Tibial nerve (tissue), 4 donors: ENCODE measurements around the gene BAZ2B. TPM values are rescaled to one million over a fixed set of nuclear protein-coding genes. Genes with fewer than 3 reads are reported as not detected.

Source experiments
- DNase-seq, 2 donors: peaks; one replicate each; pipeline ENCODE4 v3.0.0-alpha.2; 2019; ENCODE audit warnings: low spot score in 2 of 2
- H3K27ac ChIP-seq, 4 donors: fragments of 200-600 bp; sonication (generic) in 3 of 4; one replicate each; pipeline ENCODE4 v1.5.1; 2017 to 2019; ENCODE audit warnings: mild to moderate bottlenecking in 1 of 4
- H3K27me3 ChIP-seq, 2 donors: fragments of 200-600 bp; sonication (generic) in 1 of 2; one replicate each; pipeline versions ENCODE4 v1.5.1 to v1.6.0; 2017 to 2019
- H3K36me3 ChIP-seq, 3 donors: fragments of 200-600 bp; sonication (generic); one replicate each; pipeline ENCODE4 v1.5.1; 2018 to 2019
- H3K4me1 ChIP-seq, 4 donors: fragments of 200-600 bp; sonication (generic) in 3 of 4; one replicate each; pipeline ENCODE4 v1.5.1; 2017 to 2019
- H3K4me3 ChIP-seq, 4 donors: fragments of 200-600 bp; sonication (generic) in 3 of 4; one replicate each; pipeline ENCODE4 v1.5.1; 2017 to 2019; ENCODE audit warnings: mild to moderate bottlenecking in 1 of 4, moderate library complexity in 1 of 4
- H3K9me3 ChIP-seq, 4 donors: fragments of 200-600 bp; sonication (generic) in 3 of 4; one replicate each; pipeline ENCODE4 v1.5.1; 2017 to 2019
- CTCF ChIP-seq, 5 experiments: fragments of 200-600 bp in 3 of 5; fragments of 450-650 bp in 2 of 5; sonication (generic) in 3 of 5; IDR thresholded peaks; one replicate each; pipeline ENCODE4 v1.5.1; 2016 to 2019; ENCODE audit warnings: antibody characterized with exemption in 5 of 5, mild to moderate bottlenecking in 3 of 5, moderate library complexity in 2 of 5
- EP300 ChIP-seq, 2 donors: sonication (generic); formaldehyde crosslinking; IDR thresholded peaks; one replicate each; pipeline ENCODE4 v1.6.1; 2017; ENCODE audit warnings: antibody characterized with exemption in 2 of 2, mild to moderate bottlenecking in 1 of 2
- POLR2A ChIP-seq, 2 donors: fragments of 450-650 bp; IDR thresholded peaks; one replicate each; pipeline ENCODE4 v1.6.1; 2017; ENCODE audit warnings: antibody characterized with exemption in 2 of 2, mild to moderate bottlenecking in 2 of 2, moderate library complexity in 2 of 2
- WGBS, 2 donors: methylation state at CpG; one replicate each; pipeline ENCODE4 v1.1.5; 2018; 5-methylcytosine and 5-hydroxymethylcytosine counted together
- total RNA-seq, 4 donors: library from RNA; depleted of rRNA; stranded (reverse); fragments of >200 nt; gene quantifications; one replicate each; pipeline ENCODE4 v1.1.0, GENCODE V29; 2016

Gene BAZ2B
- total RNA-seq, 4 donors from 2014 or later, result 98.4 to 135 (median 114) TPM

- TF ChIP-seq CTCF (IDR thresholded peaks at IDR 0.05), result no peak
- TF ChIP-seq POLR2A (IDR thresholded peaks at IDR 0.05), result no peak
- no peak for TF ChIP-seq EP300 (IDR thresholded peaks at IDR 0.05)
- peaks cover 0 to 81% (median 8%) of the 10 kb centered on the region in 3 donors for H3K36me3 ChIP-seq
- 87 to 96% methylated on average over 2 of the region's 2 CpGs for WGBS, 2 donors
Observed at GRCh38 chr2:159442159-159442852, 174.0 kb downstream of the BAZ2B start.

GRCh38 chr2:159441182-159441581 lies 175.2 kb downstream of the BAZ2B start:
- Histone ChIP-seq H3K27me3 (no peaks in the 10 kb centered on the region), H3K9me3 (no peaks in the 10 kb centered on the region), H3K4me1 (no peaks in the 10 kb centered on the region), H3K4me3 (no peak overlapping the region), H3K27ac (no peak overlapping the region), H3K36me3 (peaks cover 0 to 81% (median 8%) of the 10 kb centered on the region in 3 donors)
- 86% methylated on average over 1 of the region's 1 CpG for WGBS, 2 donors
- DNase-seq, result no peak
- no peak for TF ChIP-seq CTCF (IDR thresholded peaks at IDR 0.05)
- TF ChIP-seq EP300 (IDR thresholded peaks at IDR 0.05), result no peak
- TF ChIP-seq POLR2A (IDR thresholded peaks at IDR 0.05), result no peak

More at GRCh38 chr2:159442159-159442852, 174.0 kb downstream of the BAZ2B start:
- H3K4me1 ChIP-seq, result no peaks in the 10 kb centered on the region
- no peak for DNase-seq
- no peak overlapping the region for H3K4me3 ChIP-seq
- H3K27ac ChIP-seq, result no peak overlapping the region
- H3K9me3 ChIP-seq, result no peaks in the 10 kb centered on the region
- no peaks in the 10 kb centered on the region for H3K27me3 ChIP-seq

DNA sequence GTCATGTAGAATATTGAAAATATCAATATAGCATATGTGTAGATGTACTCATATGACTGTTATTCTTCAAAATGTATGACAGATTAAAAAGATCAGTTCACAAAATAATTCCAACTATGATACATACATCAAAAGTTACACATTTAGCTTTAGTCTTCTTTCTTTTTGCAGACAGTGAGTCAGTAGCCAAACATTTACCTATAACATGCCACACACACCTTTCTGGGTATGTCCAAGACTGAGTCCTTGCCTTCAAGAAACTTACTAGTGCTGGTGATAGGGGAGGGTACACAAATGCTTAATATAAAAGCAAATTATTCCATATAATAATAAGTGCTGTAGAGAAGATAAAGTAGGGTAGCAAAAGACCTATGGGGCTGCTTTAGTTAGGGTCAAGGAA lies 176.9 kb downstream of the BAZ2B start:
- Histone ChIP-seq H3K36me3 (peaks cover 0 to 74% (median 0%) of the 10 kb centered on the region in 3 donors), H3K4me1 (no peaks in the 10 kb centered on the region), H3K27ac (no peak overlapping the region), H3K4me3 (no peak overlapping the region), H3K9me3 (no peaks in the 10 kb centered on the region), H3K27me3 (no peaks in the 10 kb centered on the region)
- DNase-seq, result no peak
- TF ChIP-seq POLR2A (IDR thresholded peaks at IDR 0.05) (no peak), CTCF (IDR thresholded peaks at IDR 0.05) (no peak), EP300 (IDR thresholded peaks at IDR 0.05) (no peak)

DNA sequence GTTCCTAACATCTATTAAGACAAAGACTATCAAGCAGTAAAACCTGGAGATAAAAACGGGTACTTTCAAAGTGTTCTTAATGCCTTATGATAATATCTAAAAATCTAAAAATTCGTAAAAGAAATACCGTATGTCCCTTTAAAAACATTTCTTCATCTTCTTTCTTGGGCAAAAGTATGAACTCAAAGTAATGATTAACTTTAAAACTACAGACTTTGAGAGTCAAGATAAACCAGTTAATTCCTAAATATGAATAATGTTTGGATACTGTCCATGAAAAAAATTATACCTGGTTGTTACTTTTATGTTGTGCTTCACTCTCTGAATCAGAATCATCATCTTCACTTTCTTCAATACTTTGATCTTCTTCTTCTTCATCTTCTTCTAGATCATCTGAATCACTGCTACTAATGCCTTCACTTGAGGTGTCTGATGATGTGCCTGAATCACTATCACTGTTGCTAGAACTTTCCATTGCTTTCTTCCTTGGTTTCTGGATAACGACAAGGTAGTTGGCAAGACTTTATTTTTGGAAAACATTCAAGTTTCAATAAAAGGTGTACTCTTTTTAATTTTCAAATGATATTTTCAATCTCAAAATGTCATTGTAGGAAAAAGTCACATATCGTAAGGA lies 177.5 kb downstream of the BAZ2B start:
- Histone ChIP-seq H3K27ac (no peak overlapping the region), H3K4me1 (no peaks in the 10 kb centered on the region), H3K9me3 (no peaks in the 10 kb centered on the region), H3K4me3 (no peak overlapping the region), H3K36me3 (peaks cover 0 to 68% (median 0%) of the 10 kb centered on the region in 3 donors), H3K27me3 (no peaks in the 10 kb centered on the region)
- WGBS, 2 donors, result 87 to 92% methylated on average over 5 of the region's 5 CpGs
- TF ChIP-seq EP300 (IDR thresholded peaks at IDR 0.05) (no peak), CTCF (IDR thresholded peaks at IDR 0.05) (no peak), POLR2A (IDR thresholded peaks at IDR 0.05) (no peak)
- DNase-seq, result no peak

- H3K4me1 ChIP-seq, result no peaks in the 10 kb centered on the region
- no peak for TF ChIP-seq EP300 (IDR thresholded peaks at IDR 0.05)
- TF ChIP-seq CTCF (IDR thresholded peaks at IDR 0.05), result no peak
- no peak for TF ChIP-seq POLR2A (IDR thresholded peaks at IDR 0.05)
- WGBS, 2 donors, result 88 to 90% methylated on average over 3 of the region's 3 CpGs
- H3K9me3 ChIP-seq, result no peaks in the 10 kb centered on the region
- no peak overlapping the region for H3K27ac ChIP-seq
- peaks cover 0 to 63% (median 0%) of the 10 kb centered on the region in 3 donors for H3K36me3 ChIP-seq
- no peaks in the 10 kb centered on the region for H3K27me3 ChIP-seq
- no peak for DNase-seq
- H3K4me3 ChIP-seq, result no peak overlapping the region
Observed at GRCh38 chr2:159438284-159438683, 178.1 kb downstream of the BAZ2B start.
